Thyroid gland (tissue), 4 donors: ENCODE results near the gene BTF3. TPM values are rescaled to one million over a fixed set of nuclear protein-coding genes. Genes with fewer than 3 reads are reported as not detected.

Source experiments
- DNase-seq, 2 donors: peaks; one replicate each; pipeline ENCODE4 v3.0.0-alpha.2; 2019
- H3K27ac ChIP-seq, 3 donors: fragments of 200-600 bp; sonication (generic); 1 replicate in 2 of 3; 2 replicates in 1 of 3; pipeline ENCODE4 v1.5.1; 2016 to 2019; ENCODE audit warnings: mild to moderate bottlenecking in 1 of 3, moderate library complexity in 1 of 3
- H3K27me3 ChIP-seq: fragments of 200-600 bp; sonication (generic); one replicate; pipeline ENCODE4 v1.5.1; 2019
- H3K36me3 ChIP-seq, 2 donors: fragments of 200-600 bp; sonication (generic); one replicate each; pipeline ENCODE4 v1.5.1; 2016 to 2019
- H3K4me1 ChIP-seq, 2 donors: fragments of 200-600 bp; sonication (generic); one replicate each; pipeline ENCODE4 v1.5.1; 2017 to 2019
- H3K4me3 ChIP-seq, 3 donors: fragments of 200-600 bp; sonication (generic); replicated peaks in 1 of 3; 1 replicate in 2 of 3; 2 replicates in 1 of 3; pipeline ENCODE4 v1.5.1; 2016; ENCODE audit warnings: mild to moderate bottlenecking in 1 of 3
- H3K9me3 ChIP-seq: fragments of 200-600 bp; sonication (generic); one replicate; pipeline ENCODE4 v1.5.1; 2017
- CTCF ChIP-seq, 6 experiments: fragments of 200-600 bp in 3 of 6; fragments of 450-650 bp in 3 of 6; sonication (generic) in 3 of 6; IDR thresholded peaks; one replicate each; pipeline ENCODE4 v1.5.1; 2016 to 2019; ENCODE audit warnings: antibody characterized with exemption in 6 of 6, mild to moderate bottlenecking in 2 of 6, inconsistent platforms in 1 of 6, moderate library complexity in 1 of 6
- POLR2A ChIP-seq, 2 donors: fragments of 450-650 bp; IDR thresholded peaks; one replicate each; pipeline ENCODE4 v1.6.1; 2017; ENCODE audit warnings: antibody characterized with exemption in 2 of 2, mild to moderate bottlenecking in 2 of 2, moderate library complexity in 1 of 2
- WGBS, 2 donors: methylation state at CpG; one replicate each; pipeline ENCODE4 v1.1.5; 2017; 5-methylcytosine and 5-hydroxymethylcytosine counted together
- intact Hi-C: fragments of 100-400 bp; cut with DNase I; formaldehyde crosslinking; loops from one replicate; pipeline ENCODE4 v1.15.1; 2023
- total RNA-seq, 4 donors: library from RNA; depleted of rRNA; stranded (reverse); fragments of >200 nt; gene quantifications; one replicate each; pipeline ENCODE4 v1.2.3, GENCODE V29; 2016

Gene BTF3
- total RNA-seq, 4 donors from 2014 or later: 413 to 784 (median 546) TPM

- Histone ChIP-seq H3K4me1 (peaks cover 6 to 11% of the 10 kb centered on the region in 2 donors), H3K27ac (no peak overlapping the region), H3K9me3 (no peaks in the 10 kb centered on the region), H3K4me3 (no peak overlapping the region), H3K27me3 (no peaks in the 10 kb centered on the region), H3K36me3 (no peaks in the 10 kb centered on the region)
- TF ChIP-seq CTCF (IDR thresholded peaks at IDR 0.05): no peak
- no peak for TF ChIP-seq POLR2A (IDR thresholded peaks at IDR 0.05)
- WGBS, 2 donors: 68 to 72% methylated on average over 3 of the region's 3 CpGs
- intact Hi-C loops: no loop called here
- DNase-seq: no peak
Measured at GRCh38 chr5:73528248-73528647, 30.0 kb downstream of the BTF3 start.

- H3K27me3 ChIP-seq: no peaks in the 10 kb centered on the region
- no peaks in the 10 kb centered on the region for H3K9me3 ChIP-seq
- H3K4me3 ChIP-seq: no peak overlapping the region
- no peaks in the 10 kb centered on the region for H3K36me3 ChIP-seq
- WGBS, 2 donors: 85 to 92% methylated on average over 1 of the region's 1 CpG
- intact Hi-C loops: no loop called here
- TF ChIP-seq POLR2A (IDR thresholded peaks at IDR 0.05) (no peak), CTCF (IDR thresholded peaks at IDR 0.05) (no peak)
- H3K27ac ChIP-seq: no peak overlapping the region
- no peak for DNase-seq
- peaks cover 6 to 11% of the 10 kb centered on the region in 2 donors for H3K4me1 ChIP-seq
Measured at GRCh38 chr5:73529081-73529480, 30.8 kb downstream of the BTF3 start.

- no peaks in the 10 kb centered on the region for H3K9me3 ChIP-seq
- no peaks in the 10 kb centered on the region for H3K36me3 ChIP-seq
- H3K4me1 ChIP-seq: no peaks in the 10 kb centered on the region
- no peaks in the 10 kb centered on the region for H3K27me3 ChIP-seq
- TF ChIP-seq CTCF (IDR thresholded peaks at IDR 0.05) (no peak), POLR2A (IDR thresholded peaks at IDR 0.05) (no peak)
- no peak overlapping the region for H3K4me3 ChIP-seq
- no peak overlapping the region for H3K27ac ChIP-seq
- 95 to 100% methylated on average over 1 of the region's 1 CpG for WGBS, 2 donors
- intact Hi-C loops: no loop called here
- no peak for DNase-seq
Measured at GRCh38 chr5:73531356-73531755, 33.1 kb downstream of the BTF3 start.

DNA sequence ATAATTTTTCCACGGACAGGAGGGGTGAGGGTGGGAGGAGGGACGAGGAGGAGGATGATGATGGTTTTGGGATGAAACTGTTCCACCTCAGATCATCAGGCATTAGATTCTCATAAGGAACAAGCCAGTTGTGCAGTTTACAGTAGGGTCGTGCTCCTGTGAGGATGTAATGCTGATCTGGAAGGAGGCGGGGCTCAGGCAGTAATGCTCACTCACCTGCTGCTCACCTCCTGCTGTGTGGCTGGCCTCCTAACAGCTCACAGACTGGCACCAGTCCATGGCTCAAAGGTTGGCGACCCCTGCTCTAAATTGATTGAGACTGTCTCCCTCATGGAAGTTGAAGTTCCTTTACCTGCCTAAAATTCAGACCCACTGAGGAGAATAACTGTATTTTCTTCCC, 34.0 kb downstream of the BTF3 start:
- Histone ChIP-seq H3K4me3 (no peak overlapping the region), H3K36me3 (no peaks in the 10 kb centered on the region), H3K4me1 (no peaks in the 10 kb centered on the region), H3K27me3 (no peaks in the 10 kb centered on the region), H3K9me3 (no peaks in the 10 kb centered on the region), H3K27ac (no peak overlapping the region)
- TF ChIP-seq POLR2A (IDR thresholded peaks at IDR 0.05): no peak
- TF ChIP-seq CTCF (IDR thresholded peaks at IDR 0.05): no peak
- DNase-seq: no peak
- 79 to 86% methylated on average over 5 of the region's 5 CpGs for WGBS, 2 donors
- intact Hi-C loops: no loop called here

GRCh38 chr5:73534011-73534644, 35.9 kb downstream of the BTF3 start:
- Histone ChIP-seq H3K27me3 (no peaks in the 10 kb centered on the region), H3K36me3 (no peaks in the 10 kb centered on the region), H3K27ac (no peak overlapping the region), H3K4me1 (peaks cover 0 to 11% of the 10 kb centered on the region in 2 donors), H3K4me3 (no peak overlapping the region), H3K9me3 (no peaks in the 10 kb centered on the region)
- DNase-seq: no peak
- TF ChIP-seq POLR2A (IDR thresholded peaks at IDR 0.05): no peak
- no peak for TF ChIP-seq CTCF (IDR thresholded peaks at IDR 0.05)
- intact Hi-C loops: no loop called here
- WGBS, 2 donors: 84 to 86% methylated on average over 5 of the region's 5 CpGs
